Liver (tissue), 9 donors: ENCODE measurements around the gene UCP2. TPM values are rescaled to one million over a fixed set of nuclear protein-coding genes. Genes with fewer than 3 reads are reported as not detected.

ENCODE experiments used
- DNase-seq: peaks from one replicate; pipeline ENCODE4 v3.0.0-alpha.2; 2017; ENCODE audit warnings: low spot score
- H3K27ac ChIP-seq, 2 donors: one replicate each; pipeline ENCODE4 v1.7.0; 2013; ENCODE audit warnings: inconsistent platforms in 2 of 2, low read length in 2 of 2, control low read depth in 1 of 2, low read depth in 1 of 2, mild to moderate bottlenecking in 1 of 2
- H3K27me3 ChIP-seq, 4 donors: one replicate each; pipeline versions ENCODE4 v1.6.1 to v1.7.0; 2013; ENCODE audit warnings: low read length in 3 of 4, inconsistent platforms in 1 of 4, mild to moderate bottlenecking in 1 of 4, moderate library complexity in 1 of 4; ENCODE audit not compliant: control insufficient read depth in 4 of 4, insufficient read depth in 4 of 4
- H3K36me3 ChIP-seq, 4 donors: one replicate each; pipeline versions ENCODE4 v1.6.1 to v1.7.0; 2013; ENCODE audit warnings: low read length in 3 of 4, mild to moderate bottlenecking in 3 of 4, low read depth in 1 of 4, moderate library complexity in 1 of 4; ENCODE audit not compliant: control insufficient read depth in 4 of 4, insufficient read depth in 3 of 4
- H3K4me1 ChIP-seq, 4 donors: one replicate each; pipeline versions ENCODE4 v1.6.1 to v1.7.0; 2013; ENCODE audit warnings: low read length in 3 of 4, mild to moderate bottlenecking in 3 of 4, moderate library complexity in 1 of 4; ENCODE audit not compliant: control insufficient read depth in 4 of 4, insufficient read depth in 4 of 4
- H3K4me3 ChIP-seq, 3 donors: one replicate each; pipeline versions ENCODE4 v1.6.1 to v1.7.0; 2013; ENCODE audit warnings: low read length in 3 of 3, control low read depth in 1 of 3, low read depth in 1 of 3, mild to moderate bottlenecking in 1 of 3
- H3K9ac ChIP-seq, 2 donors: one replicate each; pipeline ENCODE4 v1.7.0; 2013; ENCODE audit warnings: low read length in 2 of 2, mild to moderate bottlenecking in 2 of 2, moderate library complexity in 2 of 2, control low read depth in 1 of 2, low read depth in 1 of 2
- H3K9me3 ChIP-seq, 4 donors: one replicate each; pipeline versions ENCODE4 v1.6.1 to v1.7.0; 2013; ENCODE audit warnings: low read length in 3 of 4; ENCODE audit not compliant: control insufficient read depth in 4 of 4
- ATF3 ChIP-seq: IDR thresholded peaks from 2 replicates; pipeline ENCODE4 v1.6.1; 2016; ENCODE audit warnings: antibody characterized with exemption
- CTCF ChIP-seq: fragments of 150-350 bp; IDR thresholded peaks from 2 replicates; pipeline ENCODE4 v1.5.1; 2017; ENCODE audit warnings: improper control_type of control experiment, low read depth, low read length; ENCODE audit not compliant: missing input control
- EGR1 ChIP-seq, 2 donors: IDR thresholded peaks; 2 replicates each; pipeline ENCODE4 v1.6.1; 2016 to 2018; ENCODE audit warnings: antibody characterized with exemption in 2 of 2, low read depth in 2 of 2
- FOXA1 ChIP-seq: IDR thresholded peaks from 2 replicates; pipeline ENCODE4 v1.6.1; 2016; ENCODE audit warnings: antibody characterized with exemption
- FOXA2 ChIP-seq: IDR thresholded peaks from 2 replicates; pipeline ENCODE4 v1.6.1; 2016; ENCODE audit warnings: antibody characterized with exemption
- GABPA ChIP-seq, 2 donors: IDR thresholded peaks in 1 of 2; conservative IDR thresholded peaks in 1 of 2; 2 replicates each; pipeline ENCODE4 v1.6.1; 2016; ENCODE audit warnings: antibody characterized with exemption in 2 of 2, mild to moderate bottlenecking in 1 of 2, moderate library complexity in 1 of 2
- HNF4A ChIP-seq, 2 donors: conservative IDR thresholded peaks; 2 replicates each; pipeline ENCODE4 v1.6.1; 2016; ENCODE audit warnings: antibody characterized with exemption in 2 of 2, mild to moderate bottlenecking in 2 of 2
- HNF4G ChIP-seq: IDR thresholded peaks from 2 replicates; pipeline ENCODE4 v1.6.1; 2016; ENCODE audit warnings: antibody characterized with exemption
- JUND ChIP-seq, 2 donors: IDR thresholded peaks; 2 replicates each; pipeline ENCODE4 v1.6.1; 2016; ENCODE audit warnings: antibody characterized with exemption in 2 of 2
- MAX ChIP-seq: IDR thresholded peaks from 2 replicates; pipeline ENCODE4 v1.6.1; 2016; ENCODE audit warnings: antibody characterized with exemption
- NR2F2 ChIP-seq: IDR thresholded peaks from 2 replicates; pipeline ENCODE4 v1.6.1; 2016; ENCODE audit warnings: antibody characterized with exemption
- RAD21 ChIP-seq, 2 donors: IDR thresholded peaks; 2 replicates each; pipeline ENCODE4 v1.6.1; 2016; ENCODE audit warnings: antibody characterized with exemption in 2 of 2, mild to moderate bottlenecking in 2 of 2
- REST ChIP-seq: IDR thresholded peaks from 2 replicates; pipeline ENCODE4 v1.6.1; 2016; ENCODE audit warnings: antibody characterized with exemption, mild to moderate bottlenecking
- RXRA ChIP-seq, 2 donors: IDR thresholded peaks; 2 replicates each; pipeline ENCODE4 v1.6.1; 2017 to 2018; ENCODE audit warnings: antibody characterized with exemption in 2 of 2, mild to moderate bottlenecking in 1 of 2
- SP1 ChIP-seq: IDR thresholded peaks from 2 replicates; pipeline ENCODE4 v1.6.1; 2018; ENCODE audit warnings: antibody characterized with exemption, mild to moderate bottlenecking
- TAF1 ChIP-seq: conservative IDR thresholded peaks from 2 replicates; pipeline ENCODE4 v1.6.1; 2016; ENCODE audit warnings: antibody characterized with exemption, mild to moderate bottlenecking
- YY1 ChIP-seq: IDR thresholded peaks from 2 replicates; pipeline ENCODE4 v1.6.1; 2016; ENCODE audit warnings: antibody characterized with exemption, mild to moderate bottlenecking
- WGBS: extraction: QIAGEN DNeasy Blood & Tissue Kit; methylation state at CpG from one replicate; pipeline ENCODE4 v1.1.7; 2013; 5-methylcytosine and 5-hydroxymethylcytosine counted together
- polyA plus RNA-seq, 2 donors: library from polyadenylated mRNA; stranded (reverse) in 1 of 2; unstranded in 1 of 2; fragments of 200-250 nt in 1 of 2; fragments of >200 nt in 1 of 2; fragmentation: Nextera tagmentation in 1 of 2; extraction: Ambion mirVana in 1 of 2; gene quantifications; one replicate each; pipeline versions ENCODE4 v1.2.1 to v1.2.3, GENCODE V29; 2013 to 2015
- total RNA-seq, 2 donors: library from RNA; depleted of rRNA; stranded (reverse); fragments of >200 nt; gene quantifications; one replicate each; pipeline ENCODE4 v1.2.3, GENCODE V29; 2014
- donor health status: healthy.
- donor health status: healthy.
- donor health status: healthy.
- donor health status: healthy.
- donor health status: healthy.

Gene UCP2
- total and polyA plus RNA-seq, 4 donors: 10.4 to 137 (median 13.6) TPM

GRCh38 chr11:73999581-74000306, 17.1 kb upstream of the UCP2 start:
- H3K27me3 ChIP-seq: no peaks in the 10 kb centered on the region
- WGBS: 86% methylated on average over 8 of the region's 8 CpGs
- peaks cover 0 to 5% (median 0%) of the 10 kb centered on the region in 4 donors for H3K36me3 ChIP-seq
- DNase-seq: no peak
- no peaks in the 10 kb centered on the region for H3K9me3 ChIP-seq
- TF ChIP-seq HNF4G (no peak), RXRA (IDR thresholded peaks at IDR 0.05) (no peak)
- no peak overlapping the region for H3K4me3 ChIP-seq
- H3K27ac ChIP-seq: no peak overlapping the region
- no peaks in the 10 kb centered on the region for H3K4me1 ChIP-seq
- H3K9ac ChIP-seq: no peak overlapping the region

- Histone ChIP-seq H3K9ac (no peak overlapping the region), H3K9me3 (no peaks in the 10 kb centered on the region), H3K27ac (no peak overlapping the region), H3K36me3 (peaks cover 0 to 5% (median 0%) of the 10 kb centered on the region in 4 donors), H3K27me3 (no peaks in the 10 kb centered on the region), H3K4me3 (no peak overlapping the region), H3K4me1 (no peaks in the 10 kb centered on the region)
- no peak for DNase-seq
- no peak for TF ChIP-seq FOXA2
- no peak for TF ChIP-seq SP1
- TF ChIP-seq REST: no peak
- TF ChIP-seq NR2F2: no peak
- TF ChIP-seq TAF1: no peak
- TF ChIP-seq RXRA (IDR thresholded peaks at IDR 0.05): no peak
- TF ChIP-seq CTCF: no peak
- TF ChIP-seq ATF3: no peak
- no peak for TF ChIP-seq MAX
- no peak for TF ChIP-seq JUND (IDR thresholded peaks at IDR 0.05)
- no peak for TF ChIP-seq HNF4G
- TF ChIP-seq EGR1 (IDR thresholded peaks at IDR 0.05; ENCODE audit: low read depth in 2 of 2): no peak
- no peak for TF ChIP-seq RAD21 (IDR thresholded peaks at IDR 0.05)
- no peak for TF ChIP-seq GABPA (IDR thresholded peaks at IDR 0.05 in 1 of 2, conservative IDR thresholded peaks at IDR 0.05 in 1 of 2)
- TF ChIP-seq FOXA1: no peak
- no peak for TF ChIP-seq HNF4A (conservative IDR thresholded peaks at IDR 0.05)
- no peak for TF ChIP-seq YY1
- WGBS: 97% methylated on average over 13 of the region's 13 CpGs
Measured at GRCh38 chr11:73998846-73999575, 16.4 kb upstream of the UCP2 start.
